NCI-H1048 (cell line): ENCODE results near the gene TM9SF2.

ENCODE experiments used
- DNase-seq: peaks from one replicate; lab custom pipeline; 2025; lab: John Stamatoyannopoulos, UW

TM9SF2 gene

DNA sequence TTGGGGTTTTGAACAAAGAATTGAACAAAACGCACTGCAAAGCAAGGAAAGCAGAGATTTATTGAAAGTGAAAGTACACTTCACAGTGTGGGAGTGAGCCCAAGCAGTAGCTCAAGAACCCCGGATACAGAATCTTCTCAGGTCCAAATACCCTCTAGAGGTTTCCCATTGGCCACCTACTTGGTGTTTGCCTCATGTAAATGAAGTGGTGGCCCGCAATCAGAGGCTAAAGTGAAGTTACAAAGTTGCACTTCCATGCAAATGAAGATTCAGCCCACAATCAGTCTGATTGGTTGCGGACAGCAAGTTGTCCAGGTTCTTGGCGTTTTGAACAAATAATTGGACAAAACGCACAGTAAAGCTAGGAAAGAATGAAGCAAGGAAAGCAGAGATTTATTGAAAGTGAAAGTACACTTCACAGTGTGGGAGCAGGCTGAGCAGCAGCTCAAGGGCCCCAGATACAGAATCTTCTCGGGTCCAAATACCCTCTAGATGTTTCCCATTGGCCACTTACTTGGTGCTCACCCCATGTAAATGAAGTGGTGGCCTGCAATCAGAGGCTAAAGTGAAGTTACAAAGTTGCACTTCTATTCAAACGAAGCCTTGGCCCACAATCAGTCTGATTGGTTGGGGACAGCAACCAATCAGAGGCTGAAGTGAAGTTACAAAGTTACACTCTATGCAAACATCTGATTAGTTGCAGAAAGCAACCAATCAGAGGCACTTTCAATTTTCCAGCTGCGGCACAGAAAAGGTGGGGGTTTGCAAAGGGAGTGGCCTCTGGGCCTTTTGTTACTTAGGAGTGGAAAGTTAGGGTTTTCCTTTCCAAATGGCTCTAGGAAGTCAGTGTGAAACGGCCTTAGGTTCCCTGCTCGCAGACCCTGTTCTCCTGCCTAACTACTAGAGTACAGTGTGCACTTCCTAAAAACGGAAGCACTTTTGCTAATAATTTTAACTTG, 4.8 kb upstream of the TM9SF2 start:
- peak; percentile 42 for DNase-seq

DNA sequence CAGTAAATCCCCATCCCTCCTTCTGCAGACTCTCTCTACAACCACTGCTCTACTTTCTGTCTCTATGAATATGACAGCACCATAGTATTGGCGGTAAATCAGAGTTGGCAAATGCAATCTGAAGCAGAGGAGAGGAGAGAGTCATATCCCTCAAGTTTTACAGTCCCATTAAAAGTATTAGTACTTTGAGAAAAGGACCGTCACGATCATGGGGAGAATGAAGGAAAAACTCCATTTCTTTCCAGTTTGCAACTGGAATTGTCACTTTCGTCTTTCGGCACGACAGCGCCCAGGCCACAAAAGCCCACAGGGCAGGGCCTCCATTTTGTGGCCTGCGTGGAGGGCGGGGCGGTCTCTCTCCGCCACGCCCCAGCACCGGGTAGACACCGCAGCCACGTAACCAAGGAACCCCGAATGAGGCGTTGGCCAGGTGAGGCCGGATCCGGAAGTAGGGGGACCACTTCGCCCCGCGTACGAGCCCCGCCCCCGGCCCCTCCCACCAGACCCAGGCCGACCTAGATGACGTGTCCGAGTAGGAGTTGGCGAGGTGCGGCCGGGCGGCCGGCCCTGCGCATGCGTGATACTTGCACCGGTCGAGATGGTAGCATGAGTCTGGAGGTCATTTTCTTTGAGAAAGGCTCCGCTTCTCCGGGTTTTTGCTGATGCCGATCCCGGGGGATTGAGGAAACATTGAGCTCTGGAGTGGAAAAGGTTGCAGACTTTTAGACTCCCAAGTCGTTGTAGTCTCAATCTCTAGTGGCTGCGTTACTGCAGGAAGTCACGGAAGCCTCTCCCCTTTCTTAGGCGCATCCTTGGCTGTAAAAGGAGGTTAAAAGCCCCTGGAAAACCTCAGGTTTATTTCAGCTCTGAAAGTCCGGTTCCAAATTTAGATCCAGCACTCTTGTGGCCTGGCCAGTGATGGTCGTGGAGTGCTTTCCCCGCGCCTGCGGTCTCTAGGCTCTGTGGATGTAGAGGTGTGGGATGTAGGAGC, 2.8 kb upstream of the TM9SF2 start:
- peak; percentile 93 for DNase-seq

DNA sequence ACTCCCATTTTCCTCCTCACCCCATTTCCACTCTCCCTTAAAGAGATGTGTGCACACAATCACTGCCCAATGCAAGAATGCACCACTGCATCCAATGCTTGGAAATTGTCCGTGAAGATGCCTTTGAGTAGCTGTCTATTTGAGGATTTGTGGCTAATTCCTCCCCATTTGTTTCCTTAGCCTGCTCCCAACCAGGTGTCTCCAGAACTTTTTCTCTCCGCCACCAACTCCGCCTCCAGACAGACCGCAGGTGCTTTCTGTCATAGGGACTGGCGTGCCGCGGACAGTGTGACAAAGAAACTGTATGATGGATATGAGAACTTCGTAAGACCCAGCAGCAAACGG, 461 bp upstream of the TM9SF2 start:
- no peak for DNase-seq

- no peak for DNase-seq
These were observed 603 bp downstream of the TM9SF2 start for GRCh38 chr13:99501848-99502301.

GRCh38 chr13:99505814-99506269, 4.6 kb downstream of the TM9SF2 start:
- no peak for DNase-seq

GRCh38 chr13:99506634-99507033, 5.4 kb downstream of the TM9SF2 start:
- no peak for DNase-seq

DNA sequence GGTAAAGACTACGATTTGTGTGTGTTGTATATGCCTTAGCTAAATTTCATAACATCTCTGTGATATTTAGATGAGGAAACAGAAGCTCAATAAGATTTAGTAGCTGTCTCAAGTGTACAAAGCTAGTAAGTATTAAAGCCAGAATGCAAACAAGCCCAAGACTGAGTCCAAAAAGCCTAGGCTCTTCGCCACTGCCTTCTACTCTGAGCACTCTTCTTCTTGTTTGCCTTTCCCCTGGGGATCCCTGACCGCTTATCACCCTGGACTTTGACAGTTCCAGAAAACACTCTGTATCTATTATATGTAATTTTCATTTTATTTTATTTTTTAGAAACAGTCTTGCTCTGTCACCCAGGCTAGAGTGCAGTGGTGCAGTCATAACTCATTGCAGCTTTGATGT, 5.8 kb downstream of the TM9SF2 start:
- DNase-seq: no peak

DNA sequence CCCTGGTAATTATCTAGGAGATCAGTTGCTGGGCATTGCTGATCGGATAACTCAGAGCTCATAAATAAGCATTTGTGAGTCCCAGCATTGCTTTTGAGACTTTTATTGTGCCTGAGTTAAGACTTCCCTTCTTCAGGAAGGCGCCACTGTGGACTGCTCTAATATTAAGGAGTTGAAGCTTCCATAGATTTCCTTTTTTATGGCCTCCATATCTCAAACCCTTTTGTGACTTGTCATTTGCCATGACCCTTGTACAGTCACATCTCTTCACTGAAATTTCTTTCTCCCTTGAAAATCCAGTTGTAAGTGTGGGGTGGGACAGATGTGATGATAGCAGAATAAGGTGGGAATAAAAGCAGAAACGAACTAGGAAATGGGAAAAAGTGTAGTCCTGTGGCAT, 6.3 kb downstream of the TM9SF2 start:
- DNase-seq: no peak

DNA sequence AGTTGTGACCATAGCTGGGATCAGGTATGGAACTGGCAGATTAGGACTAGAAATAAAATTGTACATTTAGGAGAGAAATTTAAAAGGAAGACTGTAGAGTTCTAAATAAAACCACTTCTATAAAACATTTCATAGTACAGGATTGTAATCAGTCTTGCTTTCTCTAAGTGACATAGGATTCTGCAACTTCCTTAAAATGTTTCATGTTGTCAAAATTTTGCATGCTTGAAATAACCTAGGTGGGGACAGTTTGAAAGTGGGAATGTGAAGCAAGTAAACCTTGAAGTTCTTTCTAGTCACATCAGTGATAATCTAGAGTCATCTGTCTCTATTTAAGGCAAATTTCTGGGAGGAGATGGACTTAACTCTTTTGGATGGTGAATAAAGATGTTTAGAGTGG, 6.7 kb downstream of the TM9SF2 start:
- no peak for DNase-seq

DNA sequence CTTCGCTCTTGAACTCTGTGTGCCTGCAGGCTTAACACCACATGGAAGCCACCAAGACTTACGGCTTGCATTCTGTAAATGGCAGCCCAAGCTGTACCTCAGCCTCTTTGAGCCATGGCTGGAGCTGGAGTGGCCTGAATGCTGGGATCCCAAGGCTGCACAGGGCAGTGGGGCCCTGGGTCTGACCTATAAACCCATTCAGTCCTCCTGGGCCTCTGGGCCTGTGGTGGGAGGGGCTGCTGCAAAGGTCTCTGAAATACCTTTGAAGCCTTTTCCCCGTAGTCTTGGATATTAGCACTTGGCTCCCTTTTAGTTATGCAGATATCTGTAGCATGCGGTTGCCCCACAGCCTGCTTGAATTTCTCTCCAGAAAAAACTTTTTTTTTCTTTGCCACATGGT, 8.2 kb downstream of the TM9SF2 start:
- DNase-seq: no peak

GRCh38 chr13:99514801-99515200, 13.5 kb downstream of the TM9SF2 start:
- no peak for DNase-seq

DNA sequence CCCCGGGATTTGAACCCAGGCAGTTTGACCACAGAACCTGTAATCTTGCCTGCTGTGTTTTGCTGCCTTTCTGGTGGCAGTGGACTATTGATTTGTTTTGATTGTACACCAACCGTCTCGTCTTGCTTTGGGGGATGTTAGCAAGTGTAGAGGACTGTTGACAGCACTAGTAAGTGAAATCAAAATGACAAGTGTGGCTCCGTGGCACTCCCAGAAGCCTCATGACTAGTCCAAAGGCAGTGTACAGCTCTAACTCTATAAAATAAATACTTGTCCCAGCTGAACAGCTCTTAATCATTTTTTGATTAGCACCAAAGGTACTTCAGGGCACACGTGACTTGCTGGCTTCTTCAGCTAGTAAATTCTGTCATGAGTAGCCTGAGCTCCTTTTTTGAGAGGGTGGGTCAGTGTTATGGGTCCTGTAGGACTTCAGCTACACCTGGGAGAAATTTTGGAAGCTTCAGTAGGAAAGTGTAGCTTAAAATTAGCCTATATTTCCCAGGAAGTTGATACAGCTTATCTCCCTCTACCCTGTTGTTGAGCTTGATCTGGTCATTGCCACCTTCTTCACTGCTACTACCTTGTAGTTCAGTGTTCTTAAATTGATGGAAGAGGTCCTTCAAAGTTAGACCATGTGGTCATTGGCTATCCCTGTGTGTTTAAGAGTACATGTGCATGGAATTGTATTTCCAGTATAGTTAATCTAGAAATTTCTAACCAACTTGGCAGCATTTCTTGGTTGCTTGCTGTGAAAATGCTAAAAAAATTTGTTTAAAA, 15.1 kb downstream of the TM9SF2 start:
- no peak for DNase-seq

GRCh38 chr13:99517577-99517976, 16.3 kb downstream of the TM9SF2 start:
- DNase-seq: no peak

- DNase-seq: no peak
These were observed 16.7 kb downstream of the TM9SF2 start for GRCh38 chr13:99517984-99518383.

DNA sequence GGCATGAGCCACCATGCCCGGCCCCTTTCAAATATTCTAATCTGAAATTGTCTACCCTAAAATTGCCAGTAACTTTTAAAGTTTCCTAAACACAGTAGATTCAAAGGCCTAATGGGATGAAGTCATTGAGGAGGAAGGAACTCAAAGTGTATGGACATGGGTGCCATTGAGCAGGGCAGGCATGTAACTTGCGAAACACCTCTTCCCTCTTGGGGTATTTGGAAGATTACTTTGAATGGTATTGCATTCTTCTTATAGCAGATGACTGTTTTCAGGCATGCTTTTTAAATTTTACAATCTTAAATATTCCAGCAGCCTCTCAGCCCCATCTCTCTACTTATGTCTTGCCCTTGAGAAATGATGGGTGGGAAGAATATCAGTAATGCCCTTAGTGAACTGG, 21.0 kb downstream of the TM9SF2 start:
- DNase-seq: no peak

- DNase-seq: no peak
These were observed 22.6 kb downstream of the TM9SF2 start for GRCh38 chr13:99523838-99524237.

DNA sequence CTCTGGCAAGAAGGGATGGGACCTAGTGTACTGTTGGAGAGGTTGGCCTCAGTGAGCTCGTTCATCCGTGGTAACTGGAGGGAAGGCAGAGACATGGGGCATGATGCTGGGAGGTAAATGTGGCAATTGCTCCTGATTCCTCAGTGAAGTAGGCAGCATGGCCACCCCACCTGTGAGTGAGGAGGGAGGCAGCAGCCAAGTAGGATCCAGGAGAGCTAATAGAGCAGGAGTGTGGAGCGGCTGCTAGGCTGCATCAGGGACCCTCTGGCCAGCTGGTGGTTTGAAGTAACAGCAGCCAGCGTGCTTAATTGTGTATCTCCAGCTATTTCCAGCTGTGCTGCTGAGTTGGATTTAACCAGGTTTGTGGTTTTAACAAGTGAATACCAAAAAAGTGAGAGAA, 24.7 kb downstream of the TM9SF2 start:
- DNase-seq: no peak

- DNase-seq: no peak
These were observed 25.3 kb downstream of the TM9SF2 start for GRCh38 chr13:99526549-99526948.

GRCh38 chr13:99527301-99527700, 26.0 kb downstream of the TM9SF2 start:
- DNase-seq: no peak

DNA sequence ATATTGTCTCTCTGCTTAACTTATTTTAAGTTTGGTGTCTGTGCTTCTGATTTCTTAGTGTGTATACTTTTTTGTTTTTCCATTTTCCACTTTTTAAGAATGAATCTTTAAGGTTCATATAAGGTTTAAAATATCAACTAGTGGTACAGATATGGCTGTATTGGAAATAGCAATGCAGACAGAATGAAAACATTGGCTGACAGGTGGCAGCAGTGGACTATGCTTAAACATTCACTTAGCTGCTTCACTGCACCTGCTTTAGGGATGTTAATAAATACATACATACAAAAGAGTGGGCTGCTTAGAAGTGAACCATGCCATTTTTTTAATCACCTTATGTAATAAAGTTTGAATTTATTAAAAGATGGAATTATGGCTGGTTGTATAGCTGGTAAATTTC, 27.3 kb downstream of the TM9SF2 start:
- DNase-seq: no peak

- DNase-seq: no peak
These were observed 34.8 kb downstream of the TM9SF2 start for GRCh38 chr13:99536023-99536422.

GRCh38 chr13:99540530-99540929, 39.3 kb downstream of the TM9SF2 start:
- no peak for DNase-seq
